Endodermal cell (in vitro differentiated cells): Measurements from ENCODE around the gene UBE2H. TPM values are rescaled to one million over a fixed set of nuclear protein-coding genes. Genes with fewer than 3 reads are reported as not detected.

Source experiments
- DNase-seq: peaks from one replicate; pipeline ENCODE4 v3.0.0-alpha.2; 2017
- H3K27ac ChIP-seq: 2 replicates; pipeline ENCODE4 v1.5.1; 2013; ENCODE audit warnings: mild to moderate bottlenecking, low read depth, low read length, moderate library complexity
- H3K27me3 ChIP-seq: 2 replicates; pipeline ENCODE4 v1.6.1; 2013; ENCODE audit warnings: mild to moderate bottlenecking, low read length, moderate library complexity; ENCODE audit not compliant: insufficient read depth, control insufficient read depth, poor library complexity, severe bottlenecking
- H3K36me3 ChIP-seq: 2 replicates; pipeline ENCODE4 v1.7.0; 2013; ENCODE audit warnings: mild to moderate bottlenecking, low read length, moderate library complexity; ENCODE audit not compliant: control insufficient read depth, insufficient read depth
- H3K4me1 ChIP-seq: one replicate; pipeline ENCODE4 v1.7.0; 2013; ENCODE audit warnings: low read length; ENCODE audit not compliant: control insufficient read depth, insufficient read depth
- H3K4me3 ChIP-seq: 2 replicates; pipeline ENCODE4 v1.5.1; 2013; ENCODE audit warnings: mild to moderate bottlenecking, low read length, moderate library complexity
- H3K9ac ChIP-seq: 2 replicates; pipeline ENCODE4 v1.6.1; 2013; ENCODE audit warnings: mild to moderate bottlenecking, low read length, moderate library complexity; ENCODE audit not compliant: poor library complexity, severe bottlenecking; ENCODE audit errors: extremely low read depth
- H3K9me3 ChIP-seq: 2 replicates; pipeline ENCODE4 v1.6.1; 2013; ENCODE audit warnings: mild to moderate bottlenecking, low read length, moderate library complexity; ENCODE audit not compliant: control insufficient read depth
- H3K27ac Mint-ChIP-seq: 2 replicates; pipeline ENCODE4 v1.8.0; 2020; ENCODE audit warnings: mixed read lengths
- H3K27me3 Mint-ChIP-seq: 2 replicates; pipeline ENCODE4 v1.8.0; 2021; ENCODE audit warnings: mild to moderate bottlenecking, mixed read lengths; ENCODE audit not compliant: insufficient read depth
- H3K36me3 Mint-ChIP-seq: 2 replicates; pipeline ENCODE4 v1.8.0; 2020; ENCODE audit warnings: low read depth, mixed read lengths
- H3K4me1 Mint-ChIP-seq: 2 replicates; pipeline ENCODE4 v1.8.0; 2020; ENCODE audit warnings: mixed read lengths
- H3K4me3 Mint-ChIP-seq: 2 replicates; pipeline ENCODE4 v1.8.0; 2020; ENCODE audit warnings: mild to moderate bottlenecking, moderate library complexity, mixed read lengths
- H3K9me3 Mint-ChIP-seq: 2 replicates; pipeline ENCODE4 v1.8.0; 2020; ENCODE audit warnings: mild to moderate bottlenecking, mixed read lengths
- CTCF ChIP-seq: fragments of 200-600 bp; sonication (generic); conservative IDR thresholded peaks from 2 replicates; pipeline ENCODE4 v1.5.0; 2021; ENCODE audit warnings: antibody characterized with exemption, mild to moderate bottlenecking
- WGBS, 2 experiments: methylation state at CpG; one replicate each; pipeline versions ENCODE4 v1.1.5 to v1.1.7; 2013; ENCODE audit warnings: missing lambda C conversion rate in 2 of 2, mixed read lengths in 1 of 2; ENCODE audit not compliant: insufficient coverage in 1 of 2, insufficient read length in 1 of 2; 5-methylcytosine and 5-hydroxymethylcytosine counted together
- total RNA-seq, 2 donors: library from RNA; stranded (reverse); fragmentation: NEBNext Ultra II Directional in 1 of 2; extraction: Animal tissue kit (Norgen Biotek cat#: 25700) in 1 of 2; gene quantifications; 2 replicates in 1 of 2; 3 replicates in 1 of 2; pipeline ENCODE4 v1.2.1, GENCODE V29; 2021

The UBE2H gene
- total RNA-seq, 2 donors from 2014 or later: 74.5 to 74.7 TPM

DNA sequence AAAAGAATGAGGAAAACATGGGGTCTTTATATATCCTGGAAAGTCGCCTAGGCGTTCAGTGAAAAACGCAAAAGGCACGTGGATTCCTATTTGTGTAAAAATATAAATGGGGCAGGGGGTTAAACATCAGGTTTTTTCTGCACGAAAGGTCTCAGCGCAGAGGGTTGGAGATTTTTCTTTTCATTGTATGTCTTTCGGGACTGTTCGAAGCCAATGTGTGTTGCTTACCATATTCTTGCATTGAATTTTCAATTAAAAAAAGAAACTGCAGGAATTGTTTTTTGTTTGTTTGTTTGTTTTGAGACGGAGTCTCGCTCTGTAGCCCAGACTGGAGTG is 169.2 kb downstream of the UBE2H start:
- TF ChIP-seq CTCF: no peak
- 22 to 26% methylated on average over 9 to 10 of the region's 10 CpGs for WGBS, 2 experiments
- Histone ChIP-seq H3K36me3 (no peaks in the 10 kb centered on the region), H3K4me3 (no peak overlapping the region), H3K27me3 (peaks cover 99% of the 10 kb centered on the region), H3K9me3 (peaks cover 4% of the 10 kb centered on the region), H3K9ac (no peak overlapping the region), H3K4me1 (peaks cover 6% of the 10 kb centered on the region), H3K27ac (no peak overlapping the region)
- Mint-ChIP-seq H3K4me1 (peaks cover 16% of the 10 kb centered on the region), H3K36me3 (no peaks in the 10 kb centered on the region), H3K27me3 (peaks cover 89% of the 10 kb centered on the region), H3K9me3 (no peaks in the 10 kb centered on the region), H3K4me3 (no peak overlapping the region), H3K27ac (no peak overlapping the region)
- no peak for DNase-seq

DNA sequence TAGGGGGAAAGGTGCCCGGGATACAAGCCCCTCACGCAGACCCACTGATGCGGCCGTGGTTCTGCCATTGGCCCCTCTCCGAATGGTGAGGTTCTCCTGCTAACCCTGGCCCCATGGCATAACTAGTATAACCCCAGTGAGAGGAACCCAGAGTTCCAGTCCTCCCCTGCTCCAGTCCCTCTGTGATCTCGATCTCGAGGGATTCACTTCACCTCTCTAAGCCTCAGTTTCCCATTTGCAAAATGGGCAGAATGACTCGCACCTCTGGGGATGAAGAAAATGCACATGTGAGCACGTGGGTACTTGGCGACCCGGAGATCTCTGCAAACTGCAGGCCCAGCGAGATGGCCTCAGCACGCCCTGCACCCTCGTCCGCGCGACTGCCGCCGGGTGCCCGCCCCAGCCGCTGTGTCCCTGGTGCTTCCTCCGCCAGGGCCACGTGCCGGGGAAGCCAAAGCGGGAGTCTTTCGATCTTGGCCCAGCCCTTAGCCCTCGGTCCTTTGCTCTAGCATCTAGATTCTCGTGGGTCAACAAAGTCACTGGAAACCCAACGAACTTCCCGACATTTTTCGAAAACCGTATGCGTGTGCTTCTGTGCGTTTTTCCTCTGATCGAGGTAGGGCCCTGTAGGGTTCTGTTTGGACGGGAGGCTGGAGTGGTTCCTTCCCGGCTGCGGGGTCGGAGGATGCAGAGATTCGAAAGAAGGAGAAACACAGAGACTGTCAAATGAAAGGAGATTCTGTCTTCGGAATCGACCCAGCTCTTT is 169.8 kb downstream of the UBE2H start:
- Histone ChIP-seq H3K27me3 (peaks cover 99% of the 10 kb centered on the region), H3K9ac (no peak overlapping the region), H3K27ac (no peak overlapping the region), H3K36me3 (no peaks in the 10 kb centered on the region), H3K4me1 (peaks cover 6% of the 10 kb centered on the region), H3K9me3 (peaks cover 4% of the 10 kb centered on the region), H3K4me3 (no peak overlapping the region)
- no peak for TF ChIP-seq CTCF
- DNase-seq: peak; percentile 78
- Mint-ChIP-seq H3K27ac (no peak overlapping the region), H3K4me1 (peaks cover 16% of the 10 kb centered on the region), H3K4me3 (peak overlapping the region; percentile 3), H3K27me3 (peaks cover 89% of the 10 kb centered on the region), H3K9me3 (no peaks in the 10 kb centered on the region), H3K36me3 (no peaks in the 10 kb centered on the region)
- WGBS, 2 experiments: 5 to 7% methylated on average over 36 to 42 of the region's 42 CpGs

GRCh38 chr7:129781928-129782817 is 170.6 kb downstream of the UBE2H start:
- Mint-ChIP-seq H3K36me3 (no peaks in the 10 kb centered on the region), H3K27me3 (peaks cover 89% of the 10 kb centered on the region), H3K4me1 (peaks cover 16% of the 10 kb centered on the region), H3K9me3 (no peaks in the 10 kb centered on the region), H3K4me3 (peak overlapping the region; percentile 3), H3K27ac (no peak overlapping the region)
- H3K27ac ChIP-seq: no peak overlapping the region
- TF ChIP-seq CTCF: no peak
- H3K27me3 ChIP-seq: peaks cover 99% of the 10 kb centered on the region
- peaks cover 6% of the 10 kb centered on the region for H3K4me1 ChIP-seq
- WGBS, 2 experiments: 2 to 3% methylated on average over 46 to 73 of the region's 73 CpGs
- H3K9ac ChIP-seq: no peak overlapping the region
- peak; percentile 90 for DNase-seq
- no peak overlapping the region for H3K4me3 ChIP-seq
- H3K9me3 ChIP-seq: peaks cover 4% of the 10 kb centered on the region
- no peaks in the 10 kb centered on the region for H3K36me3 ChIP-seq
